ENCODE measurements around the gene ARHGDIG.

The ARHGDIG gene

GRCh38 chr16:268141-269053 is 12.0 kb upstream of the ARHGDIG start:
- TF ChIP-seq POLR2AphosphoS5 (IDR thresholded peaks at IDR 0.05; ENCODE audit: low read depth), result no peak
- TF ChIP-seq CTCF (IDR thresholded peaks at IDR 0.05; ENCODE audit: insufficient read depth, low read length), result no peak
- no peak for TF ChIP-seq GABPA (IDR thresholded peaks at IDR 0.05; ENCODE audit: low read depth)
- no peak for TF ChIP-seq SPI1 (IDR thresholded peaks at IDR 0.05; ENCODE audit: borderline replicate concordance, low read depth)
- TF ChIP-seq REST (IDR thresholded peaks at IDR 0.05; ENCODE audit: insufficient replicate concordance, low read depth), result no peak
- Histone ChIP-seq H3K4me3 (replicated peaks; ENCODE audit: insufficient read depth, low read length) (no peak overlapping the region), H3K27me3 (ENCODE audit: insufficient read depth, poor library complexity, severe bottlenecking) (peaks cover 3% of the 10 kb centered on the region), H3K27ac (replicated peaks) (no peak overlapping the region)
- no peak for DNase-seq (ENCODE audit: low read depth in 1 of 2, low spot score in 1 of 2)

- TF ChIP-seq SPI1 (IDR thresholded peaks at IDR 0.05; ENCODE audit: borderline replicate concordance, low read depth) (no peak), REST (IDR thresholded peaks at IDR 0.05; ENCODE audit: insufficient replicate concordance, low read depth) (no peak), GABPA (IDR thresholded peaks at IDR 0.05; ENCODE audit: low read depth) (no peak), CTCF (IDR thresholded peaks at IDR 0.05; ENCODE audit: insufficient read depth, low read length) (no peak), POLR2AphosphoS5 (IDR thresholded peaks at IDR 0.05; ENCODE audit: low read depth) (no peak)
- Histone ChIP-seq H3K27me3 (ENCODE audit: insufficient read depth, poor library complexity, severe bottlenecking) (peaks cover 4% of the 10 kb centered on the region), H3K4me3 (replicated peaks; ENCODE audit: insufficient read depth, low read length) (no peak overlapping the region), H3K27ac (replicated peaks) (no peak overlapping the region)
- DNase-seq (ENCODE audit: low read depth in 1 of 2, low spot score in 1 of 2), result no peak
Measured at GRCh38 chr16:269061-269796, 11.2 kb upstream of the ARHGDIG start.

- Histone ChIP-seq H3K27ac (replicated peaks) (no peak overlapping the region), H3K4me3 (replicated peaks; ENCODE audit: insufficient read depth, low read length) (no peak overlapping the region), H3K27me3 (ENCODE audit: insufficient read depth, poor library complexity, severe bottlenecking) (peaks cover 13% of the 10 kb centered on the region)
- TF ChIP-seq SPI1 (IDR thresholded peaks at IDR 0.05; ENCODE audit: borderline replicate concordance, low read depth) (no peak), REST (IDR thresholded peaks at IDR 0.05; ENCODE audit: insufficient replicate concordance, low read depth) (no peak), CTCF (IDR thresholded peaks at IDR 0.05; ENCODE audit: insufficient read depth, low read length) (no peak), GABPA (IDR thresholded peaks at IDR 0.05; ENCODE audit: low read depth) (no peak), POLR2AphosphoS5 (IDR thresholded peaks at IDR 0.05; ENCODE audit: low read depth) (no peak)
- no peak for DNase-seq (ENCODE audit: low read depth in 1 of 2, low spot score in 1 of 2)
Measured at GRCh38 chr16:270381-271255, 9.8 kb upstream of the ARHGDIG start.

All from HL-60 (cell line).